Right hindlimb (tissue), 1 donor: ENCODE measurements around the gene GRIK4.
"Not testable (repeated sequence)": the region's sequence is repeated elsewhere in the genome, so short reads cannot be mapped to it uniquely, and the experiment has no call there.

ENCODE experiments used
- DNase-seq: peaks from one replicate; pipeline ENCODE4 v3.0.0-alpha.2; 2018

GRIK4 gene

DNA sequence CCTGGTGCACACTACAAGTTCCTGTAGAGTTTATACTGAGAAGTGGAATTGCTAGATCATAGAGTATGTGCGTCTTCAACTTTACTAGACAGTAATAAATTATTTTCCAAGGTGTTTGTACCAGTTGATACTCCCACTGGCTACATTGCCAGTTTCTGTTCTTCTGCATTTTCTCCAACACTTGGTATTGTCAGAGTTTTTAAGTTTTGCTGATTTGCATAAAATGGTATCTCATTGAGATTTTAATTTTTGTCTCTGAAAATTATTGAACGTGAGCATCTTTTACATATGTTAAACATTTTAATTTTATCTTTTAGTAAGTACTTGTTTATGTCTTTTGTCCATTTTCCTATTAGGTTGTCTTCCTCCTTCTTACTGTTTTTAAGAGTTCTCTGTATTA lies 519.6 kb downstream of the GRIK4 start:
- DNase-seq, result no peak

DNA sequence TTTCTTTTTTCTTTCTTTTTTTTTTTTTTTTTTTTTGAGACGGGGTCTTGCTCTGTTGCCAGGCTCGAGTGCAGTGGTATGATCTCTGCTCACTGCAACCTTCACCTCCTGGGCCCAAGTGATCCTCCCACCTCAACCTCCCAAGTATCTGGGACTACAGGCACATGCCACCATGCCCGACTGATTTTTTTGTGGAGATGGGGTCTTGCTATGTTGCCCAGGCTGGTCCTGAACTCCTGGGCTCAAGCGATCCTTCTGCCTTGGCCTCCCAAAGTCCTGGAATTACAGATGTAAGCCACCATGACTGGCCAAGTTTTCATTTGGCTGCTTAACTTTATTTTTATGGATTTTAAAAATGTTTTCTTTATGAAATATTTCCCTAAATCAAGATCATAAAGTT lies 520.1 kb downstream of the GRIK4 start:
- DNase-seq, result not testable (repeated sequence)

DNA sequence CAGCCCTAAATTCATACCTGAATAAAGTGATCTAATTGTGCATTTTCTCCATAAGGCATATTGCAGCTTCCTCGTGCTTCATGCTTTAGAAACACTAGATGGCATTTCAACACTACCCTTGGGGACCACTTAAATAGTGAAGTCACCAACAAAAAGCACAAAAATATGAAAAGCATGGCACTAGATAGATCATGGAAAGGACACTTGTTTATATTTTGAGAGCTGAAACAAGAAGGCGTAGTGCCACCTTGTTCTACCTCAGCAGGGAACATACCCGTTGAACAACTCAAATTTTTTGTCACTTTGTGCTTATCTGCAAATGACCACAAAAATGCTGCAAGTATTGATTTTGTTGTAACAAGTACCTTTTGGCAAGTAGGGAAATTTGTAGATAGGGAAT lies 521.0 kb downstream of the GRIK4 start:
- no peak for DNase-seq

DNA sequence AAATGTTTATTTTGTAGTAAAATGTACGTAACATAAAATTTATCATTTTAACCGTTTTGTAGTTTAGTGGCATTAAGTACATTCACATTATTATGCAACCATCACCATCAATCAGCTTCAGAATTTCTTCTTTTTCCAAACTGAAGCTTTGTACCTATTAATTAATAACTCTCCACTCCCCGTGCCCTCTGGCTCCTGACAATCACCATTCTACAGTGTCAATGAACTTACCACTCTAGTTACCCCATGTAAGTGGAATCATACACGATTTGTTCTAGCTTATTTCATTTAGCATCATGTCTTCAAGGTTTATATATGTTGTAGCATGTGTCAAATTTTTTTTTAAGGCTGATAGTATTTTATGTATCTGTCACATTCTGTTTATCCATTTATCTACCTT lies 522.1 kb downstream of the GRIK4 start:
- no peak for DNase-seq

DNA sequence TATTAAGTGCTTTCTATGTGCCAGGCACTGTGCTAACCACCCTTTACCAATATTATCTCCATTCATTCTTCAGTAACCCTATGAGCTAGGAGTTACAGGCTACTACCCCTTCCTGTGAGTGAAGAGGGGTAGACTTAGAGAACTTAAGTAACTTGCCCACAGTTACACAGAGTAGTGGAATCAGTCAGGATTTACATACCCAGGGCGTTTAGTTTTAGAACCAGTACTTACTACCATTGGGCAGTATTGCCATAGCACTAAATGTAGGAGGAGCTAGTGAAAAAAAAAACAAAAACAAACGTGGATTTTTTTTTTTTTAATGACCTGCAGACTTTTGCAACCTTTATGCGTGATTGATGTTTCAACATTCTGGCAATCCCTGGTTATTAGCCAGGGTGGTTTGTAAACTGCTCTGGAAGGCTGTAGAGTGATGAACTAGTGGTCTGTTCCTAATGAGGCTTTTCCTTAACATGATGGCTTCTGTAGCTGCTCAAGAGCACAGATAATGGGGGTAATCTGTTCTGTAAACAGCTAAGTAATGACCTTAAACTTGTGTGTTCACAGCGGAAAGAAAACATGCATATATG lies 523.7 kb downstream of the GRIK4 start:
- no peak for DNase-seq

DNA sequence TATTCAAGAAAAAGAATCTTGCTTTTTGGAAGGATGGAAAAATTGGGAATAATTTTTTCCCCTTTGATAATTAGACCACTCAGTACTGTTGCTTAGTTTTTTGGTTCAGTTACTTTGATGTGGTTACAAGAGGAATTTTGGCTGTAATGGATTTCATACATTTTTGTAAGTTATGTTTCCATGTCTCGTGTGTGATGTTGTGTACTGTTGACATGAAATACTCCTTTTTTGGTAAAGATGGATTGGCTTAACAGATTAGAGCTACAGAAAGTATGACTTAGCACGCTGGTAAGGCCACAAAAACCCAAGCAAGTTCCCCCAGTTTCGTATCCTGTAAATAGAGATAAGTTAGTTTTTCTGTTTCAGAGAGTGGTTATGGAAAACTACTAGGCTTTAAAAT lies 524.2 kb downstream of the GRIK4 start:
- DNase-seq, result no peak

DNA sequence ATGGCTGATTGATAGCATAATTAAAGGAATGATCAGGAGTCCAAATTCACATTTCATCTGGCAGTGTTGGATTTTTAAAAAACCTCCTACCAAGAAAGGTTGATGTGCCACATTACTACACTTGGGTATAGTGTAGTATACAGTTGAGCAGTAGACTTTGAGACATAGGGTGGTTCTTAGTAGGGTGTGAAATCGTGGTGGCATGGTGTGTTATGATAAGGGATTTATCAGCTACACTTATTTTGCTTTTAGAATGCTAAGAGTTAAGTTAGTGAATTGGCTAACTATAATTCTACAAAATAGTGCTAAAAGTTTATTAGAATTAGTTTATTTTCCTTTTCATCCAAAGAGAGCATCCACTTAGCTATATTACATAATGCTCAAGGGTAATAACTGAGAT lies 525.5 kb downstream of the GRIK4 start:
- DNase-seq, result no peak
